GM21619 (cell line): ENCODE results near the gene HELZ.
"Not testable (repeated sequence)": the region's sequence is repeated elsewhere in the genome, so short reads cannot be mapped to it uniquely, and the experiment has no call there.

Experiments
- ATAC-seq: cut with Tn5 transposase; IDR thresholded peaks from one replicate; pipeline ENCODE4 v1.9.1; 2021; ENCODE audit not compliant: unreplicated experiment

Gene HELZ, protein sequence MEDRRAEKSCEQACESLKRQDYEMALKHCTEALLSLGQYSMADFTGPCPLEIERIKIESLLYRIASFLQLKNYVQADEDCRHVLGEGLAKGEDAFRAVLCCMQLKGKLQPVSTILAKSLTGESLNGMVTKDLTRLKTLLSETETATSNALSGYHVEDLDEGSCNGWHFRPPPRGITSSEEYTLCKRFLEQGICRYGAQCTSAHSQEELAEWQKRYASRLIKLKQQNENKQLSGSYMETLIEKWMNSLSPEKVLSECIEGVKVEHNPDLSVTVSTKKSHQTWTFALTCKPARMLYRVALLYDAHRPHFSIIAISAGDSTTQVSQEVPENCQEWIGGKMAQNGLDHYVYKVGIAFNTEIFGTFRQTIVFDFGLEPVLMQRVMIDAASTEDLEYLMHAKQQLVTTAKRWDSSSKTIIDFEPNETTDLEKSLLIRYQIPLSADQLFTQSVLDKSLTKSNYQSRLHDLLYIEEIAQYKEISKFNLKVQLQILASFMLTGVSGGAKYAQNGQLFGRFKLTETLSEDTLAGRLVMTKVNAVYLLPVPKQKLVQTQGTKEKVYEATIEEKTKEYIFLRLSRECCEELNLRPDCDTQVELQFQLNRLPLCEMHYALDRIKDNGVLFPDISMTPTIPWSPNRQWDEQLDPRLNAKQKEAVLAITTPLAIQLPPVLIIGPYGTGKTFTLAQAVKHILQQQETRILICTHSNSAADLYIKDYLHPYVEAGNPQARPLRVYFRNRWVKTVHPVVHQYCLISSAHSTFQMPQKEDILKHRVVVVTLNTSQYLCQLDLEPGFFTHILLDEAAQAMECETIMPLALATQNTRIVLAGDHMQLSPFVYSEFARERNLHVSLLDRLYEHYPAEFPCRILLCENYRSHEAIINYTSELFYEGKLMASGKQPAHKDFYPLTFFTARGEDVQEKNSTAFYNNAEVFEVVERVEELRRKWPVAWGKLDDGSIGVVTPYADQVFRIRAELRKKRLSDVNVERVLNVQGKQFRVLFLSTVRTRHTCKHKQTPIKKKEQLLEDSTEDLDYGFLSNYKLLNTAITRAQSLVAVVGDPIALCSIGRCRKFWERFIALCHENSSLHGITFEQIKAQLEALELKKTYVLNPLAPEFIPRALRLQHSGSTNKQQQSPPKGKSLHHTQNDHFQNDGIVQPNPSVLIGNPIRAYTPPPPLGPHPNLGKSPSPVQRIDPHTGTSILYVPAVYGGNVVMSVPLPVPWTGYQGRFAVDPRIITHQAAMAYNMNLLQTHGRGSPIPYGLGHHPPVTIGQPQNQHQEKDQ (N-terminal part only)

DNA sequence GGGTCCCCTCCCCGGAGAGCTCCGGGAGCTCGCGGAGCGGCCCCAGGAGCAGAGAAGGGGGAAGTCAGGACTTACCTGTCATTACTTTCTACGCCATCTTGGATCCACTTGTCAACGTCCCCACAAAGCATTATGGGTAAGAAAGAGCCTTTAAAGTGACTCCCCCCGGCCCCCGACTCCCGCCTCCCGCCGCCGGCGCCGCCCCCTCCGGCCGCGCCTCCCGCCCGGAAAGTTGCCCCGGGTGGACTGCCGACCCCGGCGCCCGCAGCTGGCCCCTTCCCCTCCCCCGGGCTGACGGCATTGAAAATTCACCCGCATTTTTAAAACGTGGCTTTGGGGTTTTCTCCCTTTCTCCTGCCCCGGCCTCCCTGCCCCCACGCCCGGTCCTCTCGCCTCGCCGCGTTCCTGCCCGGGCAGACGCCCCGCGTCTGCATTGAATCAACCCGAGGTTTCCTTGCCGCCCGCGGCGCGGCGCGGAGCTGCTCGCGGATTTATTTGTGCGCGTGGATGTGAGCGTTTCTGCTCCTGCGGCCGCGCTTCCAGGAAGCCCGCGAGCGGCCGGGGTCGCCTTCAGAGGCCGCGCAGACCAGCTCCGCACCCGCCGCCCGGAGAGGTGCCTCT, at the start of gene HELZ:
HELZ (minus strand) TSS at position 124 of the 621 bp plus-strand sequence. CDS start 26,392 bp downstream, outside the sequence.
- no peak for ATAC-seq

DNA sequence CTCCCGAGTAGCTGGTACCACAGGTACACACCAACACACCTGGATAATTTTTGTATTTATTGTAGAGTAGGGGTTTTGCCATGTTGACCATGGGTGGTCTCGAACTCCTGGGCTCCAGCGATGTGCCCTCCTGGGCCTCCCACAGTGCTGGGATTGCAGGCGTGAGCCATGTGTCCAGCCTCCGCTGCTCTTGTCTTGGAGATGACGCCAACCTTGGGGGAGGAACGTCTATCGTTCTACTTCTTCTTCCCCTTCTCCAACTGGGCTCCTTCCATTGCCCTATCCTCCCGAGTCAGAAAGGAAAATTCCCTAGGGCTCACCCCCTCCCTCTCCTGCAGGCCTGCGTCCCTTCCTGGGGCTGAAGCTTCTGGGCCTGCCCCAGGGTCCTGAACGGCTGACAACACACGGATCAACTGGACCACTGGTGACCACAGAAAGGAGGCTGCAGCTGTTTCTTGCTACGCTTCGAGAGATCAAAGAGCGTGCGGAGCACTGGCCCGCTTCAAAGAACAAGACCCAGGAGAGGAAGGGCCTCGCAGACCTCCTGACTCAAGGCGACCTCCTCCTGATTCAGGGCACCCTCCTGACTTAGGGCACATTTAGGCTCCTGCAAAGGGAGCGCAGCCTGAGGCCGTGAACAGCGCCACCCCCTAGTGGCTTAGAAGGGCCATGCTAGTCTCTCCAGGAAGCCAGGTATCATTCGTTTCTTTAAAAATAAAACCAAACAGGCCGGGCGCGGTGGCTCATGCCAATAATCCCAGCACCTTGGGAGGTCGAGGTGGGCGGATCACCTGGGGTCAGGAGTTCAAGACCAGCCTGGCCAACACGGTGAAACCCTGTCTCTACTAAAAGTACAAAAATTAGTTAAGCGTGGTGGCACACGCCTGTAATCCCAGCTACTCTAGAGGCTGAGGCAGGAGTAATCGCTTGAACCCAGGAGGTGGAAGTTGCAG, 48.5 kb upstream of the HELZ start:
- ATAC-seq: peak; percentile 92

DNA sequence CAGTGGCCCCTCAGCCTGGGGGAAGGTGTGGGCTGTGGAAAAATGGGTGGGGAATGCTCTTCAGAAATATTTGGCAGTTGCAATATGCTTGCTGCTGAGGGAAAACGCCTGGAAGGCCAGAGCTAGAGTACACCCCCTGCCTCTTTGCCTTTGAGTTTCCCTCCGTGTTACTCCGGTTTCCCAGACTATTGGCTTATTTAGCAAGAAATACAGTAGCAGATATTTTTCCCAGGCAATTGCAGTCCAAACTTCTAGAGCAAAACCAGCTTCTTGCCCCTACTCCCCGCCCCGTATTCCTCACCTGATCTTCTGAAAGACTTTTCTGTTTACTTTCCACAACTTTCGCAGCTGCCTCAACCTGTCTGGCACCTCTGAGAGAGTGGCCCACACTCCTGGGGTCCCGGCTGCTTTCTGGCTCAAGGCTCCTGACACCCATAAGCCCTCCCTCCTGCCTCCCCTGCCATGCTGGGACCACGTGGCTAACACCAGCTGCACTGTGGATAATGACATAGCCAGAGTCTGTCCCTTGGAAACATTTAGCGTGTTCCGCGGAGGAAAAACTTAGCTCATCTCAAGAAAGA, 45.8 kb upstream of the HELZ start:
- ATAC-seq: no peak

DNA sequence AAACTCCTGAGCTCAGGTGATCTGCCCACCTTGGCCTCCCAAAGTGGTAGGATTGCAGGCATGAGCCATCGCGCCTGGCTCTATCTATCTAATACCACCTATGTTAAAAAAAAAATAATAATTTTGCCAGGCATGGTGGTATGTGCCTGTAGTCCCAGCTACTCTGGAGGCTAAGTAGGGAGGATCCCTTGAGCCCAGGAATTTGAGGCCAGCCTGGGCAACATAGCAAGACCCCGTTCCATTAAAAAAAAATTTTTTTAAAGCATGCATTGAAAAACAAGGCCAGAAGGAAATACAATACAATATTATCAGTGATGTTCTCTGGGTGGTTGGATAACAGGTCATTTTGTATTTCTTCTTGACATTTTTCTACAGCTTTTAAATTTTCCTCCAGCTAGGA, 45.2 kb upstream of the HELZ start:
- ATAC-seq: no peak

DNA sequence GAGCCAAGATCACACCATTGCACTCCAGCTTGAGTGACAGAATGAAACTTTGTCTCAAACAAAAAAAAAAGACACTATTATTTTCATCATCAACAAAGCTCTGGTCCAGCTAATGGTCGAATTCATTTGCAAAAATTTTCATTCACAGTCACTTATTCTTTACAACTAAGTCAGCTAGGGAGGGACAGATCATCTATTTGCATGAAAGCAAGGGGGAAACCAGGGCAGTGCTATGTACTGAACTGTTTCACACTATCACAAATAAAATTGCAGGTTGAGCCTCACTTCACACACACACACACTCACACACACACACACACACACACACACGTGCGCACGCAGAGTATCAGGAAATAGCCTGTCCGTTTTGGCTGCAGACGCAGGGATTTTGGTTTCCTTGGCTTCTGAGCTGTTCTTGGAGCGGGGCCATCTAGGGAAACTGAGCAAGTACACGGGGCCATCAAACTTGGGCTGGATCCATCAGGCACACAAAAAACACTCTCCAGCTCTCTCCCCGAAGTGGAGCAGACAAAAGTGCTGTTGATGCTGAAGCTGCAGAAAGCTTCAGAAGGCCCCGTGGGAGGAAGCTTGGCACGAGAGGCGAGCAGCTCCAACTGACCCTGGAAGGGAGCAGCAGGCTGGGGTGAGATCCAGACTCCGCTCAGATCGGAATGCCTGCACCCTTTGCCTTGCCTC, 44.3 kb upstream of the HELZ start:
- ATAC-seq: no peak

DNA sequence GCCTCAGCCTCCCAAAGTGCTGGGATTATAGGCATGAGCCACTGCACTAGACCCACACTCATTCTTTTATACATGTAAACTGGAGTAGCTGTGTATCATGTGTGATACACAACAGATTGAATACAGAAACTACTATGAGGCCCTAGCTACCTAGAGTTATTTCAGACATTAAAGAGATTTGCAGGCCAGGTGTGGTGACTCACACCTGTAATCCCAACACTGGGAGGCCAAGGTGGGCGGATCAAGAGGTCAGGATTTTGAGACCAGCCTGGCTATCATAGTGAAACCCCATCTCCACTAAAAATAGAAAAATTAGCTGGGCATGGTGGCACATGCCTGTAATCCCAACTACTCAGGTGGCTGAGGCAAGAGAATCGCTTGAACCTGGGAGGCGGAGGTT, 41.8 kb upstream of the HELZ start:
- ATAC-seq: not testable (repeated sequence)

DNA sequence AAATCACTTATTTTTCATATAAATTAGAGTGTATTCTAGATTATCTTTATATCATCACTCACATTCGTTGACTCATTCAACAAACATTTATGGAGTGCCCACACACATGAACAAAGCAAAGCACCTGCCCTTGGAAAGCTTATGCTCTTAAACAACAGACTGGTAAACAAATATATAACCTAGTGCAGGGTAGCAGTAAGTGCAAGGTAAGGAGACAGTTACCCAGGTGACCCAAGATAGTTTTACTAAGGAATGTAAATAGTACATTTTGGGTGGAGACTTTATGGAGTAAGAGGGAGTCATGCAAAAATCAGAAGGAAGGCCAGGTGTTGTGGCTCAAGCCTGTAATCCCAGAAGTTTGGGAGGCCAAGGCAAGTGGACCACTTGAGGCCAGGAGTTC, 40.4 kb upstream of the HELZ start:
- no peak for ATAC-seq

DNA sequence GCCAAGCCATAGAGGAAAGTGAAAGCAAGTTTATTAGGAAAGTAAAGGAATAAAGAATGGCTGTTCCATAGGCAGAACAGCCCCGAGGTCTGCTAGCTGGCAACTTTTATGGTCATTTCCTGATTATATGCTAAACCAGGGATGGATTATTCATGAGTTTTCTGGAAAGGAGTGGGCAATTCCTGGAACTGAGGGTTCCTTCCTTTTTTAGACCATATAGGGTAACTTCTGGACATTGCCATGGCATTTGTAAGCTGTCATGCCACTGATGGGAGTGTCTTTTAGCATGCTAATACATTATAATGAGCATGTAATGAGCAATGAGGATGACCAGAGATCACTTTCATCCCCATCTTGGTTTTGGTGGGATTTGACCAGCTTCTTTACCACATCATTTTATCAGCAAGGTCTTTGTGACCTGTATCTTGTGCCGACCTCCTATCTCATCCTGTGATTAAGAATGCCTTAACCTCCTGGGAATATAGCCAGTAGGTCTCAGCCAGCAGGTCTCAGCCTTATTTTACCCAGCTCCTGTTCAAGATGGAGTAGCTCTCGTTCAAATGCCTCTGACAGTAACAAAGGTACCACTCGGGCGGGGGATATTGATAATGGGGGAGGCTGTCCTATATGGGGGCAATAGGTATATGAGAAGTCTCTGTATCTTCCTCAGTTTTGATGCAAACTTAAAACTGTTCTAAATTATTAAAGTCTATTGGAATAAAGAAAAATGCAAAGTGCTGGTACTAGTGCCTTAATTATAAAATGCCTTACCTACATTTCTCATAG, 38.9 kb upstream of the HELZ start:
- ATAC-seq: no peak

DNA sequence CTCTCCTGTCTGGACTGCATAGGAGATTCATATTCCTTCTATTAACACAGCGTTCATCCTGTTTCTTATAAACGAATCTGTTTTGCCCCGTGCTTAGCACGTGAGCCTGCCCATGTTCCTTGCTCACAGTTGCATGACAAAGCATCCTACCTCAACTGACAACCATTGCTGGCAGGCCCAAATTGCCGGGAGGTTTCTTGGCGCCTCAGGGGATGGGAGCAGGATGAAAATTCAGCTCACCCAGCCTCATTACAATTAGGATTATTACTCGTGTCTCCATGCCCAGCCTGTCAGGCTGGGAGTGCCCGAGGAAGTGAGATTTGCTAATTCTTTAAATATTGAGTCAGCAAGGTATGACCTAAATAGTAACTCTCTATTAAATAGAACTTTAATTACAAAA, 36.7 kb upstream of the HELZ start:
- no peak for ATAC-seq

DNA sequence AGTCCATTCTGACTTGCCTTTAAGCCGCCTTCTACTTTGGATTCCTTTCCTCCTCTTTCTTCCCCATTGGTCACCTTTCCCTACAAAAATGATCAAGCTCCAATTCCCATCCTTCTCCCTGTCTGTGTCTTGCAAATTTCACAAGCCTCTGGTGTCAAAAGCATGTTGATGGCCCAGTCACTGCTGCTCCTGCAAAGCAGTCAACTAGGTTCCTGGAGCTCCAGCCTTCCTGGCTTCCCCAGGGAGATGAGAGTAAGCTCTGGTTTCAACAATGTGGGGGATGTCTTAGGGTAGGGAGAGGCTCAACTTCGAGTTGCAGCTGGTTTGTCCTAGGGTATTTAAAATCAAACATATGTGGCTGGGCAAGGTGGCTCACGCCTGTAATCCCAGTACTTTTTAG, 36.1 kb upstream of the HELZ start:
- no peak for ATAC-seq

DNA sequence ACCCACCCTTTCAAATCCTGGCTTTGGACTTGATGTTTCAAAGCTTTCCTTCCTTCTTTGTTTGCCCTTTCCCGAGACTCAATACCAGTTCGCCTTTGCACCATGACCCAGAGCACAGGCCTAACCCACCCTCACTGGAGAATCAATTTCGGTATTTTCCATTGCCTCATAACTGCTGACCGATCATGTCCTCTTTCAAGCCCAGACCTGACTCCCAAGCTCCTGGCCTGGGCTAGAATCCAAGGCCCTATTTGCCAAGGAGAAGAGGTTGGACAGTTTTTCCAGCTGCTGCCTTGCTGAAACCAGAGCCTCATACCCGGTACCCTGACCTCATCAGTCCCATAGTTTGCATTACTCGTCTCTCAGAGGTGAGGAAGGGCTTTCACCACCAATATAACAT, 35.3 kb upstream of the HELZ start:
- ATAC-seq: no peak

DNA sequence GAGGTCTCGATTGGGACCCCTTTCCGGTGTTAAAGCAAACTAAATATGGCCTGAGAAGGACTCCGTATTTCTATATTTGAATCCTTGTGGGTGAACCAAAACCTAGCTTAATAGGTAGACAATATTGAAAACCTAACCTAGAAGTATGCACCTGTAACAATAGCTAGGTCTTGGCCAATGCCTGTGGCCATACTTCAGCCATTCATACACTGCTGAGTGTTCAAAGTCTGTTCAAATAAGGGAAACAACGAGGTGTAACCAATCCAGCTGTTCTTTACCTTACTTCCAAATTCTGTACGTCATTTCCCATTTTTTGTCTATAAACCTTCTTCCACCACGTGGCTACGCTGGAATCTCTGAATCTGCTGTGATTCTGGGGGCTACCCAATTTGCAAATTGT, 34.1 kb upstream of the HELZ start:
- ATAC-seq: no peak

DNA sequence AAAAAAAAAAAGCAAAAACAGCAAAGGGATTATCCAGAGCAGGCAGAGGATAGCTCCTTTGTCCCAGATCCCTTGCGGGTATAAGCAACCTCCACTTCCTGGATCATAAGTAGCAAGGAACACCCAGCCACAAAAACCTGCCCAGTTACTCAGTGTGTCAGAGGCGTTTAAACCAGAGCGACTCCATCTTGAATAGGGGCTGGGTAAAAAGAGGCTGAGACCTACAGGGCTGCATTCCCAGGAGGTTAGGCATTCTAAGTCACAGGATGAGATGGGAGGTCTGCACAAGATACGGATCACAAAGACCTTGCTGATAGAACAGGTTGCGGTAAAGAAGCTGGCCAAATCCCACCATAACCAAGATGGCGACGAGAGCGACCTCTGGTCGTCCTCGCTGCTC, 33.4 kb upstream of the HELZ start:
- ATAC-seq: no peak

DNA sequence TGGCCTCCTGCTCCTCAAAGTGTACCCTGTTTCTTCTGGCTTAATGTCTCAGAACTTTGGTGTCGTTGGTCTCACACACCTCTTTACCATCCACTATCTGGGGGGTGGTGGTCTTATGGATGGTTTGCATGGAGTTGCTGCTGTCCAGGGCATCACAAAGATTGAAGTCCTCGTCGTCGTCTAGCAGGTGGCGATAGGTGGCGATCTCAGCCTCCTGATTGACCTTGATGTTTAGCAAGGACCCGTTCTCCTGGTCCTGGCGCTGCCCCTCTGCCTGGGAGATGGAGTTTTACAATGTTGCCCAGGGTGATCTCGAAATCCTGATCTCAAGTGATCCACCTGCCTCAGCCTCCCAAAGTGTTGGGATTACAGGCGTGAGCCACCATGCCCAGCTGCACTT, 31.1 kb upstream of the HELZ start:
- no peak for ATAC-seq

DNA sequence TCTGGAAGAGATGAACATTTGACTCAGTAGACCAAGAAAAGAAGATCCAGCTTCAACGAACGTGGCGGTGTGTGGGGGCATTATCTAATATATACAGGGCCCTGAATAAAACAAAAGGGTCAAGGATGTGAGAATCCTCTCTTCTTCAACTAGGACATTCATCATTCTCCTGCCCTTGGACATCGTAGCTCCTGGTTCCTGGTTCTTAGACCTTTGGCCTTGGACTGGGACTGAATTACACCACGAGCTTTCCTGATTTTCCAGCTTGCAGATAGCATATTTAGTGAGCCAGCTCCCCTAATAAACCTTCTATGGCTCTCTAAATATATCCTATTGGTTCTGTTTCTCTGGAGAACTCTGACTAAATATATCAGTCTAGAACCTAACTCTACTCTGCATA, 29.5 kb upstream of the HELZ start:
- ATAC-seq: no peak

DNA sequence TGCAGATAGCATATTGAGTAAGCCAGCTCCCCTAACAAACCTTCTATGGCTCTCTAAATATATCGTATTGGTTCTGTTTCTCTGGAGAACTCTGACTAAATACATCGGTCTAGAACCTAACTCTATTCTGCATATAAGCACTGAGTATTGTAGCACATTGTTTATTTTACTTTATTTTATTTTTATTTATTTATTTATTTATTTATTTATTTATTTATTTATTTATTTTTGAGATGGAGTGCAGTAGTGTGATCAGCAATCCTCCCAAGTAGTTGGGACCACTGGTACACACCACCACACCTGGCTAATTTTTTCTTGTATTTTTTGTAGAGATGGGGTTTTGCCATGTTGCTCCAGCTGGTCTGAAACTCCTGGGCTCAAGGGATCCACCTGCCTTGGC, 28.9 kb upstream of the HELZ start:
- no peak for ATAC-seq

DNA sequence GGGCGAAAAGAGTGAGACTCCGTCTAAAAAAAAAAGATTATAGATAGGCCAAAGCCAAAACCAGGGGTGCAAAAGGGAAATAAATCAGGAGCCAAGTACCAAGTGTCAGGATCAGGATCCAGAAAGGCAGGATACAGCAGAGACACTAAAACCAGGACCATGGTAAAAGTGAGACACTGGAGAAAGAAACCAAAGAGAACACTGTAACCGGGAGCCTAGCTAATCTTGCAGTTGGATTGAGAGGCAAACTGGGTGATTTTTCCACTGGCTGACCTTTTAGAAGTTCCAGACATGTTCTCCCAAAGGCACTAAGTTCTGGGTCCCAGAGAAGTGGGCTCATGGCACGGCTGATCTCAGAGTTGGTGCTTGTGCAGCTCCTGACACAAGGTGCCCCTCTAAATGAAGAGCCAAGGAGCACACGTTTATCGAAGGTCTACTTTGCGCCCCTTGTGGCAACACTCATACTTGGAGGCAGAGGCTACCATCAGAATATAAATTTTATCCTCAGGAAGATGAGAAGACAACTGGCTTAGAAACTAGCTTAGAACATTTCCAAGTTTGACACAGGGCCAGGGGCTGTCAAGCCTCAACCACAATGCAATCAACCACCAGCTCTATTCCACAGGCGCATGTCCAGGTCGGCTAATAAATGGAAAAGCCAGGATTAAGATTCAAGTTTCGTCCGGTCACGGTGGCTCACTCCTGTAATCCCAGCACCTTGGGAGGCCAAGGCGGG, 27.5 kb upstream of the HELZ start:
- ATAC-seq: no peak
